ENCODE results near the gene TCEANC2.

GRCh38 chr1:54006508-54006907 is 46.9 kb upstream of the TCEANC2 start:
- no peak for TF ChIP-seq POLR2A (IDR thresholded peaks at IDR 0.05)
- TF ChIP-seq, protein P1, sequence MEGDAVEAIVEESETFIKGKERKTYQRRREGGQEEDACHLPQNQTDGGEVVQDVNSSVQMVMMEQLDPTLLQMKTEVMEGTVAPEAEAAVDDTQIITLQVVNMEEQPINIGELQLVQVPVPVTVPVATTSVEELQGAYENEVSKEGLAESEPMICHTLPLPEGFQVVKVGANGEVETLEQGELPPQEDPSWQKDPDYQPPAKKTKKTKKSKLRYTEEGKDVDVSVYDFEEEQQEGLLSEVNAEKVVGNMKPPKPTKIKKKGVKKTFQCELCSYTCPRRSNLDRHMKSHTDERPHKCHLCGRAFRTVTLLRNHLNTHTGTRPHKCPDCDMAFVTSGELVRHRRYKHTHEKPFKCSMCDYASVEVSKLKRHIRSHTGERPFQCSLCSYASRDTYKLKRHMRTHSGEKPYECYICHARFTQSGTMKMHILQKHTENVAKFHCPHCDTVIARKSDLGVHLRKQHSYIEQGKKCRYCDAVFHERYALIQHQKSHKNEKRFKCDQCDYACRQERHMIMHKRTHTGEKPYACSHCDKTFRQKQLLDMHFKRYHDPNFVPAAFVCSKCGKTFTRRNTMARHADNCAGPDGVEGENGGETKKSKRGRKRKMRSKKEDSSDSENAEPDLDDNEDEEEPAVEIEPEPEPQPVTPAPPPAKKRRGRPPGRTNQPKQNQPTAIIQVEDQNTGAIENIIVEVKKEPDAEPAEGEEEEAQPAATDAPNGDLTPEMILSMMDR (IDR thresholded peaks at IDR 0.05): no peak

Measured in esophagus squamous epithelium (tissue), 4 donors.